Measurements from ENCODE around the gene ZC2HC1B. TPM values are rescaled to one million over a fixed set of nuclear protein-coding genes. Genes with fewer than 3 reads are reported as not detected.

Gene ZC2HC1B
- total and polyA plus RNA-seq, 8 donors, result not detected

GRCh38 chr6:143971482-143972205 is 107.4 kb downstream of the ZC2HC1B start:
- Histone ChIP-seq H3K36me3 (no peaks in the 10 kb centered on the region), H3K4me1 (peaks cover 7 to 31% of the 10 kb centered on the region in 2 donors), H3K27me3 (no peaks in the 10 kb centered on the region), H3K27ac (no peak overlapping the region), H3K9me3 (no peaks in the 10 kb centered on the region), H3K4me3 (no peak overlapping the region)
- DNase-seq (no peak), ATAC-seq (peak; percentile 15)
- TF ChIP-seq, protein P1, sequence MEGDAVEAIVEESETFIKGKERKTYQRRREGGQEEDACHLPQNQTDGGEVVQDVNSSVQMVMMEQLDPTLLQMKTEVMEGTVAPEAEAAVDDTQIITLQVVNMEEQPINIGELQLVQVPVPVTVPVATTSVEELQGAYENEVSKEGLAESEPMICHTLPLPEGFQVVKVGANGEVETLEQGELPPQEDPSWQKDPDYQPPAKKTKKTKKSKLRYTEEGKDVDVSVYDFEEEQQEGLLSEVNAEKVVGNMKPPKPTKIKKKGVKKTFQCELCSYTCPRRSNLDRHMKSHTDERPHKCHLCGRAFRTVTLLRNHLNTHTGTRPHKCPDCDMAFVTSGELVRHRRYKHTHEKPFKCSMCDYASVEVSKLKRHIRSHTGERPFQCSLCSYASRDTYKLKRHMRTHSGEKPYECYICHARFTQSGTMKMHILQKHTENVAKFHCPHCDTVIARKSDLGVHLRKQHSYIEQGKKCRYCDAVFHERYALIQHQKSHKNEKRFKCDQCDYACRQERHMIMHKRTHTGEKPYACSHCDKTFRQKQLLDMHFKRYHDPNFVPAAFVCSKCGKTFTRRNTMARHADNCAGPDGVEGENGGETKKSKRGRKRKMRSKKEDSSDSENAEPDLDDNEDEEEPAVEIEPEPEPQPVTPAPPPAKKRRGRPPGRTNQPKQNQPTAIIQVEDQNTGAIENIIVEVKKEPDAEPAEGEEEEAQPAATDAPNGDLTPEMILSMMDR (IDR thresholded peaks at IDR 0.05), result no peak
- intact Hi-C loops (cut with DNase I), result no loop called here

GRCh38 chr6:143973097-143973966 is 109.1 kb downstream of the ZC2HC1B start:
- H3K4me1 ChIP-seq, result peaks cover 7 to 18% of the 10 kb centered on the region in 2 donors
- intact Hi-C loops (cut with DNase I), result no loop called here
- DNase-seq (no peak), ATAC-seq (no peak)
- H3K27me3 ChIP-seq, result no peaks in the 10 kb centered on the region
- TF ChIP-seq, protein P1 (IDR thresholded peaks at IDR 0.05), result no peak
- H3K36me3 ChIP-seq, result no peaks in the 10 kb centered on the region
- H3K27ac ChIP-seq, result no peak overlapping the region
- H3K4me3 ChIP-seq, result no peak overlapping the region
- no peaks in the 10 kb centered on the region for H3K9me3 ChIP-seq

GRCh38 chr6:143974089-143974488 is 109.8 kb downstream of the ZC2HC1B start:
- no peaks in the 10 kb centered on the region for H3K9me3 ChIP-seq
- intact Hi-C loops (cut with DNase I), result no loop called here

GRCh38 chr6:143976806-143977349 is 112.6 kb downstream of the ZC2HC1B start:
- ATAC-seq, result no peak

More at GRCh38 chr6:143974089-143974488, 109.8 kb downstream of the ZC2HC1B start:
- ATAC-seq, result no peak
- DNase-seq, result no peak
- H3K27me3 ChIP-seq, result no peaks in the 10 kb centered on the region
- no peaks in the 10 kb centered on the region for H3K36me3 ChIP-seq
- peaks cover 7 to 11% of the 10 kb centered on the region in 2 donors for H3K4me1 ChIP-seq
- TF ChIP-seq, protein P1 (IDR thresholded peaks at IDR 0.05), result no peak
- no peak overlapping the region for H3K27ac ChIP-seq
- no peak overlapping the region for H3K4me3 ChIP-seq

More at GRCh38 chr6:143976806-143977349, 112.6 kb downstream of the ZC2HC1B start:
- Histone ChIP-seq H3K9me3 (no peaks in the 10 kb centered on the region), H3K27ac (no peak overlapping the region), H3K4me1 (peaks cover 0 to under 1% of the 10 kb centered on the region in 2 donors), H3K36me3 (no peaks in the 10 kb centered on the region), H3K27me3 (no peaks in the 10 kb centered on the region), H3K4me3 (no peak overlapping the region)
- intact Hi-C loops (cut with DNase I), result no loop called here
- no peak for DNase-seq
- TF ChIP-seq, protein P1 (IDR thresholded peaks at IDR 0.05), result no peak

Data from left lung (tissue), 10 donors.